Karpas-422 (cell line): Measurements from ENCODE around the gene BTG4. TPM values are rescaled to one million over a fixed set of nuclear protein-coding genes. Genes with fewer than 3 reads are reported as not detected.

Source experiments
- DNase-seq: peaks from one replicate; pipeline ENCODE4 v3.0.0-alpha.2; 2015
- H2AFZ ChIP-seq: fragments of 200-600 bp; sonication (generic); 2 replicates; pipeline ENCODE4 v1.6.1; 2014; ENCODE audit warnings: antibody characterized with exemption, low read length, mixed read lengths
- H3K27ac ChIP-seq: fragments of 200-600 bp; sonication (generic); 2 replicates; pipeline ENCODE4 v1.5.1; 2014; ENCODE audit warnings: mild to moderate bottlenecking, low read length, moderate library complexity
- H3K27me3 ChIP-seq: fragments of 200-600 bp; sonication (generic); 2 replicates; pipeline ENCODE4 v1.6.1; 2014; ENCODE audit warnings: low read length, mixed read lengths
- H3K36me3 ChIP-seq: fragments of 200-600 bp; sonication (generic); 2 replicates; pipeline ENCODE4 v1.6.1; 2014; ENCODE audit warnings: low read length, mixed read lengths; ENCODE audit not compliant: insufficient read depth
- H3K4me1 ChIP-seq: fragments of 200-600 bp; sonication (generic); 2 replicates; pipeline ENCODE4 v1.6.1; 2014; ENCODE audit warnings: mild to moderate bottlenecking, low read length, mixed read lengths
- H3K4me2 ChIP-seq: fragments of 200-600 bp; sonication (generic); 2 replicates; pipeline ENCODE4 v1.6.1; 2014; ENCODE audit warnings: low read length, low read depth, mild to moderate bottlenecking; ENCODE audit not compliant: poor library complexity, severe bottlenecking
- H3K4me3 ChIP-seq: fragments of 200-600 bp; sonication (generic); 2 replicates; pipeline ENCODE4 v1.5.1; 2014; ENCODE audit warnings: mild to moderate bottlenecking, antibody characterized with exemption, low read length, mixed read lengths
- H3K79me2 ChIP-seq: fragments of 200-600 bp; sonication (generic); 2 replicates; pipeline ENCODE4 v1.6.1; 2014; ENCODE audit warnings: mild to moderate bottlenecking, low read length, mixed read lengths
- H3K9ac ChIP-seq: fragments of 200-600 bp; sonication (generic); 2 replicates; pipeline ENCODE4 v1.6.0; 2014; ENCODE audit warnings: low read length
- H3K9me2 ChIP-seq: fragments of 200-600 bp; sonication (generic), shearing (Covaris generic); replicated peaks from 2 replicates; pipeline ENCODE4 v1.6.0; 2014; ENCODE audit warnings: mild to moderate bottlenecking, low read length, moderate library complexity; ENCODE audit not compliant: insufficient read depth
- H3K9me3 ChIP-seq: fragments of 300-700, 200-600 bp; sonication (generic); 2 replicates; pipeline ENCODE4 v1.6.1; 2014; ENCODE audit warnings: low read length, mixed read lengths
- H4K20me1 ChIP-seq: fragments of 200-600 bp; sonication (generic); 2 replicates; pipeline ENCODE4 v1.6.1; 2014; ENCODE audit warnings: mild to moderate bottlenecking, antibody characterized with exemption, low read length, low read depth; ENCODE audit not compliant: insufficient read depth
- total RNA-seq: library from RNA; depleted of rRNA; stranded (reverse); fragments of >200 nt; shearing (Covaris generic); gene quantifications from 2 replicates; pipeline ENCODE4 v1.2.3, GENCODE V29; 2014; ENCODE audit warnings: low replicate concordance

The BTG4 gene
- total RNA-seq, 1 experiment from 2014 or later: not detected

- H3K4me2 ChIP-seq: no peak overlapping the region
- H3K9me2 ChIP-seq: no peaks in the 10 kb centered on the region
- peak; percentile 68 for DNase-seq
- H3K9ac ChIP-seq: no peak overlapping the region
- no peaks in the 10 kb centered on the region for H3K79me2 ChIP-seq
- H3K27ac ChIP-seq: no peak overlapping the region
- H3K4me1 ChIP-seq: peaks cover 4% of the 10 kb centered on the region; the same call in 1 of the 2 replicates
- H3K9me3 ChIP-seq: no peaks in the 10 kb centered on the region
- no peaks in the 10 kb centered on the region for H3K36me3 ChIP-seq
- peaks cover 3% of the 10 kb centered on the region; the same call in 1 of the 2 replicates for H3K27me3 ChIP-seq
- no peak overlapping the region for H3K4me3 ChIP-seq
- no peak overlapping the region for H2AFZ ChIP-seq
- peaks cover 46% of the 10 kb centered on the region for H4K20me1 ChIP-seq
These were observed 55.9 kb downstream of the BTG4 start for GRCh38 chr11:111456086-111456858.

DNA sequence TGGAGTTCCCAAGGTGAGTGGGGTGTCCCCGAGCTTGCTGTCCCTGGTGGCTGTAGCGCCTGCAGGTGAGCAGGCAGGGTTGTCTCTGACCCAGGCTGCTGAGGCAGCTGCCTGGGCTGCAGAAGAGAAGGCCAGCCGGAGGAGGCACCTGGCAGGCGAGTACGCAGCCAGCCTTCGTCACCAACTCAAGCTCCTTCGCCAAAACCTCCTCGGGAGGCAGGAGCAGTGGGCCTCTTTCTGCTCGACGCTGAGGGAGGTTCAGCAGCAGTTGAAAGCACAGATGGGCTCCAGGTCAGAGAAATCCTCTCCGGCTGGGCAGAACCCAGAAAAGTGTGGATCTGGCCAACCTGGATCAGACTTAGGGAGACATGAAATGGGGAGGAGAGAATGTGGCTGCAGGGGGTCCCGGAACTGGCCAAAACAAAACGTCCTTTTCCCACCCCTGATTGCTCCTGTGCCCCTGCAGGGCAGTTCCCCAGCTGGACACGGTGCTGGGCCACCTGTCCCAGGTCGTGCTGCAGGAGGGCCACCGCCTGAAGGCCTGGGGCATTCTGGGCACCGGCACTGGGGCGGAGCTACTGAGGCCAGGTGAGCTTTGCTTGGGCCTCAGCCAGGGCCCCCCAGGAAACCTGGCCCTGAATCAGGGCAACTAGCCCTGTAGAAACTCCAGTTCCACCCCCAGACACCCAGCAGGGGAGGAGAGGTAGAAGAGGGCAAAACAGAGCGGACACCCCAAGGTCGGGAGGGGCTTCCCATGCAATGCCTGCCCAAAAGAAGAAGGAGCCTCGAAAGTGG is 56.7 kb downstream of the BTG4 start:
- Histone ChIP-seq H3K4me2 (no peak overlapping the region), H2AFZ (no peak overlapping the region), H3K9ac (no peak overlapping the region)

GRCh38 chr11:111454561-111455192 is 57.5 kb downstream of the BTG4 start:
- Histone ChIP-seq H3K4me3 (no peak overlapping the region), H3K27me3 (no peaks in the 10 kb centered on the region; the same call in 1 of the 2 replicates), H4K20me1 (peaks cover 55% of the 10 kb centered on the region), H3K4me1 (peaks cover 19% of the 10 kb centered on the region), H2AFZ (no peak overlapping the region), H3K36me3 (no peaks in the 10 kb centered on the region), H3K79me2 (no peaks in the 10 kb centered on the region), H3K9ac (no peak overlapping the region), H3K27ac (no peak overlapping the region), H3K9me3 (no peaks in the 10 kb centered on the region), H3K9me2 (no peaks in the 10 kb centered on the region), H3K4me2 (peak overlapping the region; percentile 7)
- DNase-seq: peak; percentile 100

More for the DNA sequence above, 56.7 kb downstream of the BTG4 start:
- Histone ChIP-seq H3K27ac (no peak overlapping the region), H3K79me2 (no peaks in the 10 kb centered on the region), H3K9me3 (no peaks in the 10 kb centered on the region), H3K27me3 (peaks cover 3% of the 10 kb centered on the region; the same call in 1 of the 2 replicates), H3K9me2 (no peaks in the 10 kb centered on the region), H3K4me1 (peaks cover 11% of the 10 kb centered on the region), H3K36me3 (no peaks in the 10 kb centered on the region), H3K4me3 (no peak overlapping the region), H4K20me1 (peaks cover 53% of the 10 kb centered on the region)
- no peak for DNase-seq

DNA sequence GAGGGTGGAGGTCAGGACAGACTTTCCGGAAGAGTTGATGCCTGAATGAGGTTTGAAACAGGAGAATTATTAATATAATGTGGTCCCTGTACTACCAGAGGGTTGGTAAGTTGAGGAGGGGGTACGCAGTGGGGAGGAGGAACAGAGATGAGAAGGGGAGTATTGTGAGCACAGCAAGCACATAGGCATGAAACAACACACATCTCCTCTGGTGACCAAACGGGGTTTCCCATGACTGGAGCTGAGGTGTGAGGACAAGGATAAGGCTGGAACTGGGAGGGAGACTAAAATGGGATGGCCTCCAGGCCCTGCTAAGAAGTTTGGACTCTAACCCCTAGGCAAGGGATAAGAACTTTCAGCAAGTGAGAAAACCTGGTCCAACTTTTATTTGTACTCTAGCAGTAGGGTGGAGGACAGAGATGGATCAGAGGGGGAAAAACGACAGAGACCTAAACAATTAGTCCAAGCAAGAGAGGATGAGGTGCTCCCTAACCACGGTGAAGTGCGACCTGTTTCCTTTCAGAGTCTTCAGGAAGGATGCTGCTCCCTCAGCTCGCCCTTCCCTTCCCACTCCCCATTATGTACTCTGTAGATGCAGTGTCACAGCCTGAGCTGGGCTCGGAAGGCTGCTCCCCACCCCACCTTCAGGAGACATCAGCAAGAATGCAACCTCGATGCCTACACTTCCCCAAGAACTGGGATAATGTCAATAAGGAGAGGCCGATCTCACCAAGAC is 59.2 kb downstream of the BTG4 start:
- no peaks in the 10 kb centered on the region for H3K9me2 ChIP-seq
- peaks cover 33% of the 10 kb centered on the region for H3K4me1 ChIP-seq
- no peak overlapping the region for H2AFZ ChIP-seq
- no peak overlapping the region for H3K9ac ChIP-seq
- H4K20me1 ChIP-seq: peaks cover 71% of the 10 kb centered on the region
- no peak overlapping the region for H3K27ac ChIP-seq
- H3K4me3 ChIP-seq: no peak overlapping the region
- peak; percentile 66 for DNase-seq
- peaks cover 4% of the 10 kb centered on the region; the same call in 1 of the 2 replicates for H3K27me3 ChIP-seq
- H3K79me2 ChIP-seq: no peaks in the 10 kb centered on the region
- no peaks in the 10 kb centered on the region for H3K36me3 ChIP-seq
- no peaks in the 10 kb centered on the region for H3K9me3 ChIP-seq
- H3K4me2 ChIP-seq: no peak overlapping the region

GRCh38 chr11:111452146-111452545 is 60.0 kb downstream of the BTG4 start:
- peaks cover 74% of the 10 kb centered on the region for H4K20me1 ChIP-seq
- H3K79me2 ChIP-seq: no peaks in the 10 kb centered on the region
- H3K27me3 ChIP-seq: peaks cover 4% of the 10 kb centered on the region; the same call in 1 of the 2 replicates
- no peaks in the 10 kb centered on the region for H3K9me3 ChIP-seq
- peaks cover 33% of the 10 kb centered on the region for H3K4me1 ChIP-seq
- H3K4me2 ChIP-seq: no peak overlapping the region
- no peak overlapping the region for H3K9ac ChIP-seq
- H3K9me2 ChIP-seq: no peaks in the 10 kb centered on the region
- H3K4me3 ChIP-seq: no peak overlapping the region
- DNase-seq: peak; percentile 74
- no peak overlapping the region for H3K27ac ChIP-seq
- no peak overlapping the region for H2AFZ ChIP-seq
- no peaks in the 10 kb centered on the region for H3K36me3 ChIP-seq

- Histone ChIP-seq H2AFZ (no peak overlapping the region), H3K36me3 (no peaks in the 10 kb centered on the region), H3K27ac (no peak overlapping the region), H3K79me2 (no peaks in the 10 kb centered on the region), H3K4me1 (peaks cover 36% of the 10 kb centered on the region), H3K9me2 (no peaks in the 10 kb centered on the region), H3K9me3 (no peaks in the 10 kb centered on the region), H3K9ac (peak overlapping the region; percentile 15), H3K4me3 (peak overlapping the region; percentile 2; the same call in 1 of the 2 replicates), H4K20me1 (peaks cover 82% of the 10 kb centered on the region), H3K27me3 (peaks cover 4% of the 10 kb centered on the region; the same call in 1 of the 2 replicates), H3K4me2 (peak overlapping the region; percentile 40)
- peak; percentile 100 for DNase-seq
These were observed 61.5 kb downstream of the BTG4 start for GRCh38 chr11:111450480-111451320.
